Measurements from ENCODE around the gene ZPBP2. TPM values are rescaled to one million over a fixed set of nuclear protein-coding genes. Genes with fewer than 3 reads are reported as not detected.

Gene ZPBP2
- polyA plus RNA-seq, 1 donor from 2014 or later: not detected

GRCh38 chr17:39919087-39919683 lies 51.2 kb downstream of the ZPBP2 start:
- Histone ChIP-seq H4K20me1 (ENCODE audit: insufficient read depth) (no peaks in the 10 kb centered on the region), H3K9me3 (ENCODE audit: low read length) (no peaks in the 10 kb centered on the region), H3K79me2 (replicated peaks; ENCODE audit: insufficient read depth, low read length) (no peaks in the 10 kb centered on the region), H3K27me3 (ENCODE audit: insufficient read depth, low read depth, low read length) (no peaks in the 10 kb centered on the region), H3K36me3 (ENCODE audit: insufficient read depth, low read length) (no peaks in the 10 kb centered on the region), H3K9ac (ENCODE audit: low read length) (no peak overlapping the region), H3F3A (ENCODE audit: insufficient read depth, low read length, poor library complexity, severe bottlenecking) (no peaks in the 10 kb centered on the region), H3K27ac (ENCODE audit: low read length) (no peak overlapping the region), H3K4me2 (ENCODE audit: low read length) (no peak overlapping the region), H3K4me3 (ENCODE audit: low read length) (no peak overlapping the region), H3K9me2 (ENCODE audit: insufficient read depth, low read length) (no peaks in the 10 kb centered on the region), H2AFZ (ENCODE audit: low read depth, low read length) (no peak overlapping the region)
- TF ChIP-seq, protein P1, sequence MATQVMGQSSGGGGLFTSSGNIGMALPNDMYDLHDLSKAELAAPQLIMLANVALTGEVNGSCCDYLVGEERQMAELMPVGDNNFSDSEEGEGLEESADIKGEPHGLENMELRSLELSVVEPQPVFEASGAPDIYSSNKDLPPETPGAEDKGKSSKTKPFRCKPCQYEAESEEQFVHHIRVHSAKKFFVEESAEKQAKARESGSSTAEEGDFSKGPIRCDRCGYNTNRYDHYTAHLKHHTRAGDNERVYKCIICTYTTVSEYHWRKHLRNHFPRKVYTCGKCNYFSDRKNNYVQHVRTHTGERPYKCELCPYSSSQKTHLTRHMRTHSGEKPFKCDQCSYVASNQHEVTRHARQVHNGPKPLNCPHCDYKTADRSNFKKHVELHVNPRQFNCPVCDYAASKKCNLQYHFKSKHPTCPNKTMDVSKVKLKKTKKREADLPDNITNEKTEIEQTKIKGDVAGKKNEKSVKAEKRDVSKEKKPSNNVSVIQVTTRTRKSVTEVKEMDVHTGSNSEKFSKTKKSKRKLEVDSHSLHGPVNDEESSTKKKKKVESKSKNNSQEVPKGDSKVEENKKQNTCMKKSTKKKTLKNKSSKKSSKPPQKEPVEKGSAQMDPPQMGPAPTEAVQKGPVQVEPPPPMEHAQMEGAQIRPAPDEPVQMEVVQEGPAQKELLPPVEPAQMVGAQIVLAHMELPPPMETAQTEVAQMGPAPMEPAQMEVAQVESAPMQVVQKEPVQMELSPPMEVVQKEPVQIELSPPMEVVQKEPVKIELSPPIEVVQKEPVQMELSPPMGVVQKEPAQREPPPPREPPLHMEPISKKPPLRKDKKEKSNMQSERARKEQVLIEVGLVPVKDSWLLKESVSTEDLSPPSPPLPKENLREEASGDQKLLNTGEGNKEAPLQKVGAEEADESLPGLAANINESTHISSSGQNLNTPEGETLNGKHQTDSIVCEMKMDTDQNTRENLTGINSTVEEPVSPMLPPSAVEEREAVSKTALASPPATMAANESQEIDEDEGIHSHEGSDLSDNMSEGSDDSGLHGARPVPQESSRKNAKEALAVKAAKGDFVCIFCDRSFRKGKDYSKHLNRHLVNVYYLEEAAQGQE (IDR thresholded peaks at IDR 0.05; ENCODE audit: borderline replicate concordance): no peak
- TF ChIP-seq, protein P2, sequence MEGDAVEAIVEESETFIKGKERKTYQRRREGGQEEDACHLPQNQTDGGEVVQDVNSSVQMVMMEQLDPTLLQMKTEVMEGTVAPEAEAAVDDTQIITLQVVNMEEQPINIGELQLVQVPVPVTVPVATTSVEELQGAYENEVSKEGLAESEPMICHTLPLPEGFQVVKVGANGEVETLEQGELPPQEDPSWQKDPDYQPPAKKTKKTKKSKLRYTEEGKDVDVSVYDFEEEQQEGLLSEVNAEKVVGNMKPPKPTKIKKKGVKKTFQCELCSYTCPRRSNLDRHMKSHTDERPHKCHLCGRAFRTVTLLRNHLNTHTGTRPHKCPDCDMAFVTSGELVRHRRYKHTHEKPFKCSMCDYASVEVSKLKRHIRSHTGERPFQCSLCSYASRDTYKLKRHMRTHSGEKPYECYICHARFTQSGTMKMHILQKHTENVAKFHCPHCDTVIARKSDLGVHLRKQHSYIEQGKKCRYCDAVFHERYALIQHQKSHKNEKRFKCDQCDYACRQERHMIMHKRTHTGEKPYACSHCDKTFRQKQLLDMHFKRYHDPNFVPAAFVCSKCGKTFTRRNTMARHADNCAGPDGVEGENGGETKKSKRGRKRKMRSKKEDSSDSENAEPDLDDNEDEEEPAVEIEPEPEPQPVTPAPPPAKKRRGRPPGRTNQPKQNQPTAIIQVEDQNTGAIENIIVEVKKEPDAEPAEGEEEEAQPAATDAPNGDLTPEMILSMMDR (IDR thresholded peaks at IDR 0.05; ENCODE audit: poor library complexity, severe bottlenecking): no peak
- no peak for TF ChIP-seq POLR2AphosphoS5 (IDR thresholded peaks at IDR 0.05)

- H3K79me2 ChIP-seq (replicated peaks; ENCODE audit: insufficient read depth, low read length): no peaks in the 10 kb centered on the region
Measured at GRCh38 chr17:39920218-39921210, 52.5 kb downstream of the ZPBP2 start.

More at GRCh38 chr17:39920218-39921210, 52.5 kb downstream of the ZPBP2 start:
- Histone ChIP-seq H3K36me3 (ENCODE audit: insufficient read depth, low read length) (no peaks in the 10 kb centered on the region), H3K27me3 (ENCODE audit: insufficient read depth, low read depth, low read length) (no peaks in the 10 kb centered on the region), H3K9me3 (ENCODE audit: low read length) (no peaks in the 10 kb centered on the region), H4K20me1 (ENCODE audit: insufficient read depth) (no peaks in the 10 kb centered on the region), H3K27ac (ENCODE audit: low read length) (no peak overlapping the region), H3K9ac (ENCODE audit: low read length) (no peak overlapping the region), H3K9me2 (ENCODE audit: insufficient read depth, low read length) (no peaks in the 10 kb centered on the region), H2AFZ (ENCODE audit: low read depth, low read length) (no peak overlapping the region), H3F3A (ENCODE audit: insufficient read depth, low read length, poor library complexity, severe bottlenecking) (no peaks in the 10 kb centered on the region), H3K4me2 (ENCODE audit: low read length) (no peak overlapping the region), H3K4me3 (ENCODE audit: low read length) (no peak overlapping the region)
- TF ChIP-seq, protein P2 (IDR thresholded peaks at IDR 0.05; ENCODE audit: poor library complexity, severe bottlenecking): no peak
- TF ChIP-seq TAF1 (IDR thresholded peaks at IDR 0.05; ENCODE audit: low read depth) (no peak), EP300 (conservative IDR thresholded peaks at IDR 0.05; ENCODE audit: poor library complexity, severe bottlenecking) (no peak), MXI1 (conservative IDR thresholded peaks at IDR 0.05; ENCODE audit: poor library complexity, severe bottlenecking) (no peak), SMC3 (conservative IDR thresholded peaks at IDR 0.05; ENCODE audit: poor library complexity) (no peak), RAD21 (conservative IDR thresholded peaks at IDR 0.05) (no peak)

Data from neural cell (in vitro differentiated cells).